GM19193 (cell line): ENCODE data around the gene BCL7A.

ENCODE experiments used
- POLR2A ChIP-seq: IDR thresholded peaks from 4 replicates; pipeline ENCODE4 v1.6.1; 2011; ENCODE audit not compliant: insufficient read depth, insufficient read length; ENCODE audit errors: extremely low read depth

BCL7A gene

GRCh38 chr12:122014781-122015180 lies 6.9 kb upstream of the BCL7A start:
- no peak for TF ChIP-seq POLR2A

GRCh38 chr12:122018457-122018856 lies 3.2 kb upstream of the BCL7A start:
- TF ChIP-seq POLR2A = no peak

- TF ChIP-seq POLR2A = no peak
Measured at GRCh38 chr12:122018937-122019336, 2.7 kb upstream of the BCL7A start.

- TF ChIP-seq POLR2A = no peak
Measured at GRCh38 chr12:122020795-122021192, 890 bp upstream of the BCL7A start.

- TF ChIP-seq POLR2A = no peak
Measured at GRCh38 chr12:122021193-122021821, 377 bp upstream of the BCL7A start.

- no peak for TF ChIP-seq POLR2A
Measured at GRCh38 chr12:122022393-122023338, 982 bp downstream of the BCL7A start.

- TF ChIP-seq POLR2A = peak; percentile 9
Measured at GRCh38 chr12:122023339-122024131, 1.9 kb downstream of the BCL7A start.

GRCh38 chr12:122024132-122024785 lies 2.6 kb downstream of the BCL7A start:
- TF ChIP-seq POLR2A = peak; percentile 32

- TF ChIP-seq POLR2A = no peak
Measured at GRCh38 chr12:122026706-122027333, 5.1 kb downstream of the BCL7A start.

GRCh38 chr12:122028165-122028904 lies 6.7 kb downstream of the BCL7A start:
- TF ChIP-seq POLR2A = no peak

- no peak for TF ChIP-seq POLR2A
Measured at GRCh38 chr12:122028905-122029560, 7.3 kb downstream of the BCL7A start.

GRCh38 chr12:122029620-122030423 lies 8.1 kb downstream of the BCL7A start:
- no peak for TF ChIP-seq POLR2A

GRCh38 chr12:122030424-122031035 lies 8.8 kb downstream of the BCL7A start:
- TF ChIP-seq POLR2A = no peak
